H1 (cell line): ENCODE results near the gene APBA2. TPM values are rescaled to one million over a fixed set of nuclear protein-coding genes. Genes with fewer than 3 reads are reported as not detected.

Experiments
- CHD2 ChIP-seq: IDR thresholded peaks from 2 replicates; pipeline ENCODE4 v1.6.1; 2012; ENCODE audit warnings: low read length, improper control_type of control experiment
- CHD7 ChIP-seq: fragments of 300-600 bp; sonication (generic); IDR thresholded peaks from 2 replicates; pipeline ENCODE4 v1.7.1; 2012; ENCODE audit warnings: low read length, moderate library complexity, mild to moderate bottlenecking, inconsistent platforms; ENCODE audit not compliant: insufficient replicate concordance
- CTBP2 ChIP-seq: IDR thresholded peaks from 2 replicates; pipeline ENCODE4 v1.7.0; 2011; ENCODE audit warnings: borderline replicate concordance, mild to moderate bottlenecking, moderate library complexity, mixed read lengths, low read length; ENCODE audit not compliant: insufficient read depth, insufficient read length
- FOSL1 ChIP-seq: IDR thresholded peaks from 2 replicates; pipeline ENCODE4 v1.6.1; 2011; ENCODE audit warnings: mild to moderate bottlenecking, low read depth, low read length, moderate library complexity; ENCODE audit not compliant: insufficient read depth
- JUND ChIP-seq: IDR thresholded peaks from 2 replicates; pipeline ENCODE4 v1.6.1; 2011; ENCODE audit warnings: mild to moderate bottlenecking, improper control_type of control experiment, low read length
- NRF1 ChIP-seq: IDR thresholded peaks from 2 replicates; pipeline ENCODE4 v1.6.1; 2011; ENCODE audit warnings: mild to moderate bottlenecking, low read depth, low read length, improper control_type of control experiment
- RXRA ChIP-seq: IDR thresholded peaks from 2 replicates; pipeline ENCODE4 v1.6.1; 2011; ENCODE audit warnings: low read depth, mild to moderate bottlenecking, low read length, moderate library complexity; ENCODE audit not compliant: insufficient read depth
- SIX5 ChIP-seq: IDR thresholded peaks from 2 replicates; pipeline ENCODE4 v1.6.1; 2011; ENCODE audit warnings: mild to moderate bottlenecking, low read depth, low read length
- SP2 ChIP-seq: IDR thresholded peaks from 2 replicates; pipeline ENCODE4 v1.6.1; 2012; ENCODE audit warnings: mild to moderate bottlenecking, low read length, inconsistent platforms
- SUZ12 ChIP-seq: fragments of 200-600 bp; sonication (generic); IDR thresholded peaks from 2 replicates; pipeline ENCODE4 v1.6.1; 2012; ENCODE audit warnings: mild to moderate bottlenecking, inconsistent platforms, low read length, moderate library complexity, mixed read lengths
- TEAD4 ChIP-seq: IDR thresholded peaks from 2 replicates; pipeline ENCODE4 v1.6.1; 2012; ENCODE audit warnings: low read depth, low read length, inconsistent platforms, mixed read lengths
- polyA plus RNA-seq, 7 experiments: library from polyadenylated mRNA; depleted of rRNA in 3 of 7; stranded (reverse) in 5 of 7; unstranded in 2 of 7; fragments of >200 nt in 5 of 7; fragments of 200-250 nt in 2 of 7; gene quantifications; 1 replicate in 5 of 7; 2 replicates in 1 of 7; 4 replicates in 1 of 7; pipeline versions ENCODE4 v1.2.1 to v1.2.3, GENCODE V29; 2011 to 2013; ENCODE audit warnings: missing spikeins in 2 of 7, mixed read lengths in 2 of 7
- total RNA-seq: library from RNA; stranded (reverse); fragmentation: NEBNext Ultra II Directional; extraction: Animal tissue kit (Norgen Biotek cat#: 25700); gene quantifications from 2 replicates; pipeline ENCODE4 v1.2.1, GENCODE V29; 2021
- TF ChIP-seq, protein P1 (sequence below): IDR thresholded peaks from 2 replicates; pipeline ENCODE4 v1.6.1; 2011; ENCODE audit warnings: low read length, improper control_type of control experiment

Gene APBA2
- total and polyA plus RNA-seq, 2 of the 8 experiments (the other 6 are each of a cell fraction or from before 2014, with no cell fraction given): 15.5 to 19.0 TPM

DNA sequence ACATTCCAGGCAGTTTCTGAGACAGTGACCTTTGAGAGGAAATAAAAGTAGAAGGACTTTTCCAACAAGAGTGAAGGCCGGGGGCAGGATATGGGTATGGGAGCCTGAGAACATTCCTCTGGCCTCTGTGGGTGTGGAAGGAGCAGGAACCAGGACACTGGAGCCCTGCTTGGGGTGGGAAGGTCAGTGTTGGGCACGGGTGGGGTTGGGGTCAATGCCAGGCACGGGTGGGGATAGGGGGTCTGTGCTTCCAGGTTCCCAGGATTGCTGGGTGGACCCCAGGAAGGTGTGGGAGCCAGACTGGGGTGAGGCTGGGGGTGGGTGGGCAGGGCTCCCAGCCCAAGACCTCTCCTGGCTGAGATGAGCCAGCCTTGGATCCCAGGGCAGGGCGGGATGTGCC lies 220.3 kb downstream of the APBA2 start (continued):
- TF ChIP-seq CHD7 (no peak), CHD2 (no peak), JUND (no peak), SUZ12 (no peak), RXRA (no peak), SP2 (no peak), TEAD4 (no peak), SIX5 (no peak), CTBP2 (no peak), FOSL1 (no peak), NRF1 (no peak)
- TF ChIP-seq, protein P1, sequence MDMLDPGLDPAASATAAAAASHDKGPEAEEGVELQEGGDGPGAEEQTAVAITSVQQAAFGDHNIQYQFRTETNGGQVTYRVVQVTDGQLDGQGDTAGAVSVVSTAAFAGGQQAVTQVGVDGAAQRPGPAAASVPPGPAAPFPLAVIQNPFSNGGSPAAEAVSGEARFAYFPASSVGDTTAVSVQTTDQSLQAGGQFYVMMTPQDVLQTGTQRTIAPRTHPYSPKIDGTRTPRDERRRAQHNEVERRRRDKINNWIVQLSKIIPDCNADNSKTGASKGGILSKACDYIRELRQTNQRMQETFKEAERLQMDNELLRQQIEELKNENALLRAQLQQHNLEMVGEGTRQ: no peak
